Esophagus squamous epithelium (tissue), 5 donors: ENCODE results near the gene CHEK1. TPM values are rescaled to one million over a fixed set of nuclear protein-coding genes. Genes with fewer than 3 reads are reported as not detected.

Experiments used
- DNase-seq: peaks from one replicate; lab custom pipeline; 2025; lab: John Stamatoyannopoulos, UW
- H3K27ac ChIP-seq, 4 donors: fragments of 200-600 bp; sonication (generic); one replicate each; pipeline ENCODE4 v1.5.1; 2016 to 2019; ENCODE audit warnings: mild to moderate bottlenecking in 1 of 4
- H3K27me3 ChIP-seq, 4 donors: fragments of 200-600 bp; sonication (generic); 1 replicate in 3 of 4; 2 replicates in 1 of 4; pipeline versions ENCODE4 v1.5.1 to v1.6.0; 2017 to 2021; ENCODE audit warnings: antibody characterized with exemption in 1 of 4
- H3K36me3 ChIP-seq, 3 donors: fragments of 200-600 bp; sonication (generic); one replicate each; pipeline ENCODE4 v1.5.1; 2016 to 2019
- H3K4me1 ChIP-seq, 3 donors: fragments of 200-600 bp; sonication (generic); one replicate each; pipeline ENCODE4 v1.5.1; 2017 to 2019
- H3K4me3 ChIP-seq, 4 donors: fragments of 200-600 bp; sonication (generic); 1 replicate in 3 of 4; 2 replicates in 1 of 4; pipeline ENCODE4 v1.5.1; 2016 to 2019; ENCODE audit warnings: mild to moderate bottlenecking in 2 of 4, moderate library complexity in 1 of 4
- H3K9me3 ChIP-seq, 3 donors: fragments of 200-600 bp; sonication (generic); one replicate each; pipeline ENCODE4 v1.5.1; 2016 to 2019
- CTCF ChIP-seq, 6 experiments: fragments of 450-650 bp in 4 of 6; fragments of 200-600 bp in 2 of 6; sonication (generic) in 2 of 6; IDR thresholded peaks; one replicate each; pipeline ENCODE4 v1.5.1; 2016 to 2019; ENCODE audit warnings: antibody characterized with exemption in 6 of 6, mild to moderate bottlenecking in 4 of 6, moderate library complexity in 4 of 6
- POLR2A ChIP-seq, 4 donors: fragments of 450-650 bp; IDR thresholded peaks; one replicate each; pipeline ENCODE4 v1.6.1; 2017; ENCODE audit warnings: antibody characterized with exemption in 4 of 4, mild to moderate bottlenecking in 4 of 4, moderate library complexity in 3 of 4
- WGBS, 2 donors: methylation state at CpG; one replicate each; pipeline ENCODE4 v1.1.5; 2018; 5-methylcytosine and 5-hydroxymethylcytosine counted together
- intact Hi-C: fragments of 100-400 bp; cut with DNase I; formaldehyde crosslinking; loops from one replicate; pipeline ENCODE4 v1.15.0; 2022
- total RNA-seq, 4 donors: library from RNA; depleted of rRNA; stranded (reverse); fragments of >200 nt; gene quantifications; one replicate each; pipeline ENCODE4 v1.1.0, GENCODE V29; 2016
- donor health status: DM: yes; HTN: yes; CAD: no.

The CHEK1 gene
- total RNA-seq, 4 donors from 2014 or later = 4.0 to 21.7 (median 7.5) TPM

- Histone ChIP-seq H3K36me3 (no peaks in the 10 kb centered on the region), H3K9me3 (no peaks in the 10 kb centered on the region), H3K27ac (no peak overlapping the region), H3K4me3 (no peak overlapping the region), H3K4me1 (no peaks in the 10 kb centered on the region), H3K27me3 (no peaks in the 10 kb centered on the region)
- TF ChIP-seq CTCF (IDR thresholded peaks at IDR 0.05) (no peak), POLR2A (IDR thresholded peaks at IDR 0.05) (no peak)
- no peak for DNase-seq
- intact Hi-C loops = no loop called here
- WGBS, 2 donors = 90 to 92% methylated on average over 2 to 4 of the region's 4 CpGs
Observed at GRCh38 chr11:125679397-125679796, 54.4 kb downstream of the CHEK1 start.

GRCh38 chr11:125679837-125680236 is 54.9 kb downstream of the CHEK1 start:
- Histone ChIP-seq H3K27ac (no peak overlapping the region), H3K4me1 (no peaks in the 10 kb centered on the region), H3K27me3 (no peaks in the 10 kb centered on the region), H3K9me3 (no peaks in the 10 kb centered on the region), H3K36me3 (no peaks in the 10 kb centered on the region), H3K4me3 (no peak overlapping the region)
- intact Hi-C loops = no loop called here
- TF ChIP-seq CTCF (IDR thresholded peaks at IDR 0.05) (no peak), POLR2A (IDR thresholded peaks at IDR 0.05) (no peak)
- 85 to 88% methylated on average over 2 of the region's 2 CpGs for WGBS, 2 donors
- no peak for DNase-seq

GRCh38 chr11:125680747-125681146 is 55.8 kb downstream of the CHEK1 start, which contains the start of gene ACRV1:
Gene ACRV1, minus strand, starts transcription at chr11:125680847. Its CDS starts 67 bp downstream, at chr11:125680780.
- intact Hi-C loops = no loop called here
- 80 to 100% methylated on average over 1 of the region's 1 CpG for WGBS, 2 donors
- Histone ChIP-seq H3K4me3 (no peak within 1 kb of the TSS), H3K4me1 (no peaks in the 10 kb centered on the region), H3K36me3 (no peaks in the 10 kb centered on the region), H3K27ac (no peak within 1 kb of the TSS), H3K9me3 (no peaks in the 10 kb centered on the region), H3K27me3 (no peaks in the 10 kb centered on the region)
- DNase-seq = no peak
- no peak for TF ChIP-seq POLR2A (IDR thresholded peaks at IDR 0.05)
- no peak for TF ChIP-seq CTCF (IDR thresholded peaks at IDR 0.05)

- no peak for DNase-seq
- no peaks in the 10 kb centered on the region for H3K36me3 ChIP-seq
- H3K27ac ChIP-seq = no peak overlapping the region
- WGBS, 2 donors = 49 to 66% methylated on average over 9 of the region's 9 CpGs
- H3K4me1 ChIP-seq = no peaks in the 10 kb centered on the region
- TF ChIP-seq CTCF (IDR thresholded peaks at IDR 0.05) = no peak
- no peak for TF ChIP-seq POLR2A (IDR thresholded peaks at IDR 0.05)
- no peak overlapping the region for H3K4me3 ChIP-seq
- H3K27me3 ChIP-seq = no peaks in the 10 kb centered on the region
- intact Hi-C loops = no loop called here
- no peaks in the 10 kb centered on the region for H3K9me3 ChIP-seq
Observed at GRCh38 chr11:125685228-125685627, 60.3 kb downstream of the CHEK1 start.

- no peaks in the 10 kb centered on the region for H3K27me3 ChIP-seq
- no peaks in the 10 kb centered on the region for H3K36me3 ChIP-seq
- no peak overlapping the region for H3K4me3 ChIP-seq
- WGBS, 2 donors = 90 to 97% methylated on average over 8 to 11 of the region's 11 CpGs
- H3K4me1 ChIP-seq = no peaks in the 10 kb centered on the region
- no peaks in the 10 kb centered on the region for H3K9me3 ChIP-seq
- no peak for TF ChIP-seq POLR2A (IDR thresholded peaks at IDR 0.05)
- TF ChIP-seq CTCF (IDR thresholded peaks at IDR 0.05) = no peak
- intact Hi-C loops = no loop called here
- DNase-seq = no peak
- H3K27ac ChIP-seq = no peak overlapping the region
Observed at GRCh38 chr11:125688066-125688465, 63.1 kb downstream of the CHEK1 start.
